Right ventricle myocardium superior (tissue), 1 donor: ENCODE data around the gene OR1N1. TPM values are rescaled to one million over a fixed set of nuclear protein-coding genes. Genes with fewer than 3 reads are reported as not detected.

ENCODE experiments used
- ATAC-seq: fragments of 200-7000 bp; cut with Tn5 transposase; one replicate; pipeline ENCODE4 v1.9.1; 2020; ENCODE audit warnings: mild to moderate bottlenecking; ENCODE audit not compliant: poor library complexity
- DNase-seq: peaks from one replicate; pipeline ENCODE4 v3.0.0-alpha.2; 2020
- intact Hi-C: fragments of 100-400 bp; cut with DNase I; formaldehyde crosslinking; loops from one replicate; pipeline ENCODE4 v1.11.2; 2022
- total RNA-seq: library from RNA; stranded (reverse); fragmentation: NEBNext Ultra II Directional; extraction: Animal tissue kit (Norgen Biotek cat#: 25700); gene quantifications from one replicate; pipeline ENCODE4 v1.2.1, GENCODE V29; 2021
- donor health status: DM: no; HTN: yes; CAD: no; lungs with severe emphysema.

OR1N1 gene
- total RNA-seq, 1 donor from 2014 or later: not detected

DNA sequence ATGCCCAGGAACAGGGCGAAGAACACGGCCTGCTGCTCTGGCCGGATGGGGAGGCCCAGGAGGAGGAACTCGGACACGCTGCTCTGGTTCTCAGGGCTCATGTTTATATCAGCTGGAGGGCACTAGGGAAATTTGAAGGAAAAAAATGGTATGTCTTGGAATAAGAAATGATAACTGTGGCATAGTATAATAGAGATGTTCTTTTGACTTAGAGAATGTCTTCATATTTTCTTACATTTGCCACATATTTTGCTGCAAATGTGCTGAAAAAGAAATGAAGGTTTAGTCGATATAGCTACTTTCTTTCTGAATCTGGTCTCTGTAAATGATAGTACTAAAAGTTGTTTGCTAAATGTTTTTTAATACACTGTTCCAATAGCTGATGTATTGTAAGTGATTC, 49.3 kb downstream of the OR1N1 start, which contains the start of gene OR1J1:
TSS of gene OR1J1 (minus strand) at position 101 of the 400 bp plus-strand sequence. CDS start at position 101, 0 bp downstream.
- DNase-seq (no peak), ATAC-seq (no peak)
- intact Hi-C loops: no loop called here

DNA sequence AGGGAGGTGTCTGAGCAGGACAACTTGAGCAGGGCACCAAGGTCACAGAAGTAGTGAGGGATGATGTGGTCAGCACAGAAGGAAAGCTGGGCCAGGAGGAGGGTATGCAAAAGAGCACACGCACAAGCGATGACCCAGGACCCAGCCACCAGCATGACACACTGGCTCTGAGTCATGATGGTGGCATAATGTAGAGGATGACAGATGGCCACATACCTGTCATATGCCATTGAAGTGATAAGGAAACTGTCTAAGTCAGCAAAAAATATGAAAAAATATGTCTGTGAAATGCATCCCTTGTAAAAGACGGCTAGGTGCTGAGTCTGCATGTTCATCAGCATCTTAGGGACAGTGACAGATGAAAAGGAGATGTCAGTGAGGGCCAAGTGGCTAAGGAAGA, 49.7 kb downstream of the OR1N1 start:
- intact Hi-C loops: no loop called here
- ATAC-seq: no peak
- DNase-seq: no peak

Other genes starting within 250 kb of the OR1N1 start
- gene PTGS1, start 156.3 kb downstream of the OR1N1 start, total RNA-seq: 4.0 TPM
- not detected for gene OR1J1, start 49.4 kb downstream of the OR1N1 start, total RNA-seq
- not detected for gene OR1J2, start 16.5 kb downstream of the OR1N1 start, total RNA-seq
- not detected for gene OR1J4, start 8.2 kb downstream of the OR1N1 start, total RNA-seq
- gene OR1N2, start 25.8 kb upstream of the OR1N1 start, total RNA-seq: not detected
- gene OR1L8, start 56.1 kb upstream of the OR1N1 start, total RNA-seq: not detected
- not detected for gene OR1Q1, start 87.4 kb upstream of the OR1N1 start, total RNA-seq
- gene OR1B1, start 130.3 kb upstream of the OR1N1 start, total RNA-seq: not detected
- gene OR1L1, start 134.4 kb upstream of the OR1N1 start, total RNA-seq: not detected
- gene OR1L3, start 147.8 kb upstream of the OR1N1 start, total RNA-seq: not detected
- not detected for gene OR1L4, start 196.7 kb upstream of the OR1N1 start, total RNA-seq
- not detected for gene OR1L6, start 215.0 kb upstream of the OR1N1 start, total RNA-seq